H1 (cell line): Measurements from ENCODE around the gene MCL1. TPM values are rescaled to one million over a fixed set of nuclear protein-coding genes. Genes with fewer than 3 reads are reported as not detected.
A peak's percentile ranks its signal among the peaks of the same experiment; 100 is the strongest.

Source experiments
- CTCF ChIA-PET: fragments of 300-600 bp; sonication (Branson Sonifier 250); formaldehyde crosslinking; loops from one replicate; lab custom pipeline; 2021; ENCODE audit not compliant: partially characterized antibody; lab: Charles Lee
- POLR2A ChIA-PET: fragments of 300-600 bp; sonication (Branson Sonifier 250); formaldehyde crosslinking; loops from one replicate; lab custom pipeline; 2021; ENCODE audit warnings: inconsistent platforms; ENCODE audit not compliant: partially characterized antibody; lab: Charles Lee
- DNase-seq, 2 experiments: peaks; one replicate each; pipeline versions ENCODE4 v3.0.0 to v3.0.0-alpha.2; 2010 to 2022; ENCODE audit warnings: low spot score in 2 of 2, low read depth in 1 of 2, mixed read lengths in 1 of 2
- FAIRE-seq: peaks from 2 replicates; lab custom pipeline; 2011; peaks lifted over from hg19 to GRCh38; lab: Jason Lieb, UNC
- H2AFZ ChIP-seq: 2 replicates; pipeline ENCODE4 v1.8.1; 2012; ENCODE audit warnings: low read length, inconsistent platforms
- H2AK5ac ChIP-seq: 2 replicates; pipeline ENCODE4 v1.6.1; 2013; ENCODE audit warnings: low read depth, low read length
- H2BK120ac ChIP-seq: replicated peaks from 2 replicates; pipeline ENCODE3; 2013; ENCODE audit warnings: low read depth, low read length, inconsistent platforms
- H2BK12ac ChIP-seq: 2 replicates; pipeline ENCODE4 v1.6.1; 2013; ENCODE audit warnings: low read depth, low read length
- H2BK15ac ChIP-seq: 2 replicates; pipeline ENCODE4 v1.6.1; 2013; ENCODE audit warnings: low read length
- H2BK20ac ChIP-seq: 2 replicates; pipeline ENCODE4 v1.6.1; 2013; ENCODE audit warnings: low read length
- H2BK5ac ChIP-seq: 2 replicates; pipeline ENCODE4 v1.6.1; 2013; ENCODE audit warnings: low read depth, low read length
- H3K14ac ChIP-seq: 2 replicates; pipeline ENCODE4 v1.6.1; 2013; ENCODE audit warnings: inconsistent platforms; ENCODE audit not compliant: insufficient read length
- H3K18ac ChIP-seq: 2 replicates; pipeline ENCODE4 v1.6.1; 2013; ENCODE audit warnings: low read length; ENCODE audit errors: extremely low read depth
- H3K23ac ChIP-seq: 2 replicates; pipeline ENCODE4 v1.6.1; 2013; ENCODE audit warnings: inconsistent platforms; ENCODE audit not compliant: insufficient read length
- H3K23me2 ChIP-seq: 2 replicates; pipeline ENCODE4 v1.6.1; 2013; ENCODE audit warnings: low read depth, low read length
- H3K27ac ChIP-seq: 2 replicates; pipeline ENCODE4 v1.6.1; 2011; ENCODE audit warnings: low read depth, low read length, inconsistent platforms
- H3K27me3 ChIP-seq, 4 experiments: replicated peaks in 1 of 4; 1 replicate in 1 of 4; 2 replicates in 3 of 4; pipeline versions ENCODE4 v1.6.1 to v1.8.1; 2011 to 2013; ENCODE audit warnings: low read length in 3 of 4, mild to moderate bottlenecking in 3 of 4, inconsistent platforms in 2 of 4, mixed read lengths in 2 of 4, moderate library complexity in 1 of 4; ENCODE audit not compliant: control insufficient read depth in 3 of 4, insufficient read depth in 3 of 4; ENCODE audit errors: extremely low read depth in 1 of 4
- H3K36me3 ChIP-seq, 4 experiments: 2 replicates each; pipeline versions ENCODE4 v1.6.1 to v1.8.1; 2011 to 2013; ENCODE audit warnings: mild to moderate bottlenecking in 4 of 4, low read length in 3 of 4, moderate library complexity in 2 of 4, control low read depth in 1 of 4, inconsistent platforms in 1 of 4; ENCODE audit not compliant: insufficient read depth in 4 of 4, control insufficient read depth in 2 of 4
- H3K4ac ChIP-seq: replicated peaks from 2 replicates; pipeline ENCODE3; 2013; ENCODE audit warnings: low read length, low read depth, mixed read lengths, inconsistent platforms; ENCODE audit not compliant: insufficient read length
- H3K4me1 ChIP-seq, 4 experiments: replicated peaks in 1 of 4; 1 replicate in 1 of 4; 2 replicates in 3 of 4; pipeline versions ENCODE4 v1.6.1 to v1.8.1; 2011 to 2013; ENCODE audit warnings: low read length in 3 of 4, inconsistent platforms in 2 of 4, mixed read lengths in 1 of 4; ENCODE audit not compliant: insufficient read depth in 4 of 4, control insufficient read depth in 3 of 4
- H3K4me2 ChIP-seq, 2 experiments: 2 replicates each; pipeline versions ENCODE4 v1.6.1 to v1.8.1; 2011 to 2013; ENCODE audit warnings: low read depth in 2 of 2, low read length in 2 of 2, control low read depth in 1 of 2, inconsistent platforms in 1 of 2, mild to moderate bottlenecking in 1 of 2; ENCODE audit not compliant: insufficient read depth in 1 of 2
- H3K4me3 ChIP-seq, 4 experiments: fragments of 200-600, 300-600 bp in 1 of 4; sonication (generic), shearing (Covaris generic), sonication (Bioruptor Twin) in 1 of 4; 2 replicates each; pipeline versions ENCODE4 v1.5.1 to v1.8.1; 2011 to 2016; ENCODE audit warnings: low read length in 4 of 4, low read depth in 3 of 4, control low read depth in 2 of 4, inconsistent platforms in 2 of 4, mild to moderate bottlenecking in 2 of 4, mixed read lengths in 1 of 4, moderate library complexity in 1 of 4; ENCODE audit not compliant: insufficient read depth in 2 of 4; ENCODE audit errors: extremely low read depth in 1 of 4
- H3K56ac ChIP-seq: replicated peaks from 2 replicates; pipeline ENCODE3; 2013; ENCODE audit warnings: low read depth, mild to moderate bottlenecking, mixed read lengths, low read length, inconsistent platforms; ENCODE audit not compliant: insufficient read length
- H3K79me1 ChIP-seq: 2 replicates; pipeline ENCODE4 v1.6.1; 2013; ENCODE audit warnings: low read depth, low read length, control low read depth
- H3K79me2 ChIP-seq, 2 experiments: 2 replicates each; pipeline versions ENCODE4 v1.6.1 to v1.8.1; 2012 to 2013; ENCODE audit warnings: low read length in 2 of 2, mild to moderate bottlenecking in 2 of 2, inconsistent platforms in 1 of 2; ENCODE audit not compliant: insufficient read depth in 2 of 2, control insufficient read depth in 1 of 2
- H3K9ac ChIP-seq, 4 experiments: replicated peaks in 1 of 4; 1 replicate in 1 of 4; 2 replicates in 3 of 4; pipeline versions ENCODE4 v1.6.1 to v1.8.1; 2011 to 2013; ENCODE audit warnings: low read depth in 3 of 4, low read length in 3 of 4, control low read depth in 2 of 4, mild to moderate bottlenecking in 2 of 4, moderate library complexity in 2 of 4, inconsistent platforms in 1 of 4; ENCODE audit errors: extremely low read depth in 1 of 4
- H3K9me3 ChIP-seq, 2 experiments: 2 replicates each; pipeline versions ENCODE4 v1.6.1 to v1.8.1; 2012 to 2013; ENCODE audit warnings: mild to moderate bottlenecking in 2 of 2, moderate library complexity in 2 of 2, control low read depth in 1 of 2, inconsistent platforms in 1 of 2, low read depth in 1 of 2, low read length in 1 of 2, mixed read lengths in 1 of 2; ENCODE audit not compliant: insufficient read depth in 2 of 2
- H4K20me1 ChIP-seq, 2 experiments: replicated peaks in 1 of 2; 2 replicates each; pipeline versions ENCODE3 to v1.8.1; 2011 to 2013; ENCODE audit warnings: inconsistent platforms in 2 of 2, low read length in 2 of 2, mild to moderate bottlenecking in 1 of 2; ENCODE audit not compliant: insufficient read depth in 2 of 2, control insufficient read depth in 1 of 2
- H4K5ac ChIP-seq: 2 replicates; pipeline ENCODE4 v1.6.1; 2013; ENCODE audit warnings: low read length, low read depth, mixed read lengths, inconsistent platforms; ENCODE audit not compliant: insufficient read length
- H4K8ac ChIP-seq: 2 replicates; pipeline ENCODE4 v1.8.0; 2013; ENCODE audit warnings: mild to moderate bottlenecking, moderate library complexity, low read length, inconsistent platforms; ENCODE audit not compliant: insufficient read depth; ENCODE audit errors: extremely low read depth
- H4K91ac ChIP-seq: replicated peaks from 2 replicates; pipeline ENCODE3; 2013; ENCODE audit warnings: low read length, mixed read lengths, inconsistent platforms; ENCODE audit not compliant: insufficient read length
- ATF3 ChIP-seq: IDR thresholded peaks from 2 replicates; pipeline ENCODE4 v1.6.1; 2011; ENCODE audit warnings: low read depth, mild to moderate bottlenecking, low read length; ENCODE audit not compliant: insufficient read depth
- EGR1 ChIP-seq: IDR thresholded peaks from 2 replicates; pipeline ENCODE4 v1.6.1; 2011; ENCODE audit warnings: low read depth, low read length, borderline replicate concordance
- HDAC2 ChIP-seq, 2 experiments: fragments of 300-600 bp in 1 of 2; sonication (generic) in 1 of 2; IDR thresholded peaks; 2 replicates each; pipeline ENCODE4 v1.6.1; 2011 to 2012; ENCODE audit warnings: low read depth in 2 of 2, low read length in 2 of 2, mild to moderate bottlenecking in 2 of 2, moderate library complexity in 2 of 2, borderline replicate concordance in 1 of 2, inconsistent platforms in 1 of 2
- JUND ChIP-seq: IDR thresholded peaks from 2 replicates; pipeline ENCODE4 v1.6.1; 2011; ENCODE audit warnings: mild to moderate bottlenecking, improper control_type of control experiment, low read length
- KDM1A ChIP-seq: fragments of 200-600, 300-600 bp; sonication (generic); IDR thresholded peaks from 2 replicates; pipeline ENCODE4 v1.7.1; 2016; ENCODE audit warnings: mild to moderate bottlenecking, low read length, borderline replicate concordance
- KDM4A ChIP-seq: IDR thresholded peaks from one replicate; pipeline ENCODE4 v1.7.1; 2012; ENCODE audit warnings: low read depth, mild to moderate bottlenecking, moderate library complexity, low read length, inconsistent platforms; ENCODE audit not compliant: severe bottlenecking
- NRF1 ChIP-seq: IDR thresholded peaks from 2 replicates; pipeline ENCODE4 v1.6.1; 2011; ENCODE audit warnings: mild to moderate bottlenecking, low read depth, low read length, improper control_type of control experiment
- POU5F1 ChIP-seq: IDR thresholded peaks from 2 replicates; pipeline ENCODE4 v1.6.1; 2011; ENCODE audit warnings: low read depth, mild to moderate bottlenecking, low read length, moderate library complexity
- RAD21 ChIP-seq, 2 experiments: IDR thresholded peaks in 1 of 2; conservative IDR thresholded peaks in 1 of 2; 2 replicates each; pipeline ENCODE4 v1.6.1; 2011; ENCODE audit warnings: low read depth in 2 of 2, low read length in 2 of 2, improper control_type of control experiment in 1 of 2, inconsistent platforms in 1 of 2, mild to moderate bottlenecking in 1 of 2, moderate library complexity in 1 of 2
- RXRA ChIP-seq: IDR thresholded peaks from 2 replicates; pipeline ENCODE4 v1.6.1; 2011; ENCODE audit warnings: low read depth, mild to moderate bottlenecking, low read length, moderate library complexity; ENCODE audit not compliant: insufficient read depth
- SIX5 ChIP-seq: IDR thresholded peaks from 2 replicates; pipeline ENCODE4 v1.6.1; 2011; ENCODE audit warnings: mild to moderate bottlenecking, low read depth, low read length
- SP1 ChIP-seq: IDR thresholded peaks from 2 replicates; pipeline ENCODE4 v1.6.1; 2011; ENCODE audit warnings: low read depth, low read length
- TBP ChIP-seq: IDR thresholded peaks from 2 replicates; pipeline ENCODE4 v1.6.1; 2011; ENCODE audit warnings: low read depth, low read length, improper control_type of control experiment
- WGBS, 2 experiments: shearing (Covaris generic) in 1 of 2; methylation state at CpG; one replicate each; pipeline versions ENCODE4 v1.1.6 to v1.1.7; 2013 to 2015; ENCODE audit warnings: low lambda C conversion rate in 2 of 2, mixed read lengths in 2 of 2, inconsistent platforms in 1 of 2, low coverage in 1 of 2, missing lambda C conversion rate in 1 of 2; ENCODE audit not compliant: insufficient replicate concordance in 2 of 2, insufficient coverage in 1 of 2, insufficient read length in 1 of 2; ENCODE audit errors: extremely low coverage in 1 of 2, missing lambda C conversion rate in 1 of 2; 5-methylcytosine and 5-hydroxymethylcytosine counted together
- polyA plus RNA-seq, 7 experiments: library from polyadenylated mRNA; depleted of rRNA in 3 of 7; stranded (reverse) in 5 of 7; unstranded in 2 of 7; fragments of >200 nt in 5 of 7; fragments of 200-250 nt in 2 of 7; gene quantifications; 1 replicate in 5 of 7; 2 replicates in 1 of 7; 4 replicates in 1 of 7; pipeline versions ENCODE4 v1.2.1 to v1.2.3, GENCODE V29; 2011 to 2013; ENCODE audit warnings: missing spikeins in 2 of 7, mixed read lengths in 2 of 7
- total RNA-seq: library from RNA; stranded (reverse); fragmentation: NEBNext Ultra II Directional; extraction: Animal tissue kit (Norgen Biotek cat#: 25700); gene quantifications from 2 replicates; pipeline ENCODE4 v1.2.1, GENCODE V29; 2021

Gene MCL1
- total and polyA plus RNA-seq, 2 of the 8 experiments (the other 6 are each of a cell fraction or from before 2014, with no cell fraction given): 61.1 to 218 TPM

- no peak overlapping the region for H3K4me3 ChIP-seq
- H3K27me3 ChIP-seq: no peaks in the 10 kb centered on the region
- no peak overlapping the region for H3K27ac ChIP-seq
- H2BK5ac ChIP-seq: 0 out of 2 replicates have a peak overlapping the region, but pooled peaks have one; percentile 24
- POLR2A ChIA-PET: interaction anchor here (0.6 to 6.7 kb wide), 4 partner anchors 10 to 186 kb away, joined by 4 to 39 read pairs (median 5); partner anchors contain the start of gene ADAMTSL4
- no peak overlapping the region for H2BK15ac ChIP-seq
- no peaks in the 10 kb centered on the region for H3K9me3 ChIP-seq
- no peak overlapping the region for H4K8ac ChIP-seq
- no peaks in the 10 kb centered on the region for H3K23me2 ChIP-seq
- H3K18ac ChIP-seq: no peak overlapping the region
- H2AK5ac ChIP-seq: no peak overlapping the region
- no peaks in the 10 kb centered on the region for H3K36me3 ChIP-seq
- no peak overlapping the region for H2BK120ac ChIP-seq
- H3K56ac ChIP-seq: no peak overlapping the region
- no peak overlapping the region for H3K4me2 ChIP-seq
- no peaks in the 10 kb centered on the region for H3K79me2 ChIP-seq
- H3K23ac ChIP-seq: no peak overlapping the region
- no peak overlapping the region for H2BK20ac ChIP-seq
- 78% methylated on average over 6 of the region's 6 CpGs; no CpG with 5 or more reads in 1 of the 2 experiments for WGBS, 2 experiments
- no peak overlapping the region for H3K14ac ChIP-seq
- CTCF ChIA-PET: interaction anchor here (0.9 to 14.2 kb wide), 4 partner anchors 17 to 46 kb away, joined by 5 to 253 read pairs (median 8); partner anchors contain the start of genes ECM1, FALEC and TARS2
- no peak overlapping the region for H2AFZ ChIP-seq
- no peak for FAIRE-seq
- no peak overlapping the region for H3K9ac ChIP-seq
- no peaks in the 10 kb centered on the region for H3K79me1 ChIP-seq
- no peak overlapping the region for H2BK12ac ChIP-seq
- H4K20me1 ChIP-seq: no peaks in the 10 kb centered on the region
- no peak for DNase-seq
- no peak overlapping the region for H4K5ac ChIP-seq
- H4K91ac ChIP-seq: no peak overlapping the region
- no peak overlapping the region for H3K4ac ChIP-seq
- peaks cover 0 to 8% (median 3%) of the 10 kb centered on the region in 4 experiments; a peak in 6 of 7 replicates for H3K4me1 ChIP-seq
- TF ChIP-seq KDM4A (no peak), SP1 (no peak), RXRA (no peak), HDAC2 (IDR thresholded peaks at IDR 0.05; ENCODE audit: borderline replicate concordance in 1 of 2, low read depth in 2 of 2, low read length in 2 of 2) (no peak), POU5F1 (no peak), SIX5 (no peak), ATF3 (no peak), JUND (no peak), KDM1A (no peak), TBP (no peak), NRF1 (no peak), RAD21 (IDR thresholded peaks at IDR 0.05 in 1 of 2, conservative IDR thresholded peaks at IDR 0.05 in 1 of 2; ENCODE audit: low read depth in 2 of 2, low read length in 2 of 2) (no peak), EGR1 (no peak)
Observed at GRCh38 chr1:150534002-150534401, 45.4 kb downstream of the MCL1 start.
